NB4 (cell line): ENCODE measurements around the gene ARRDC4.

ENCODE experiments used
- DNase-seq: peaks from one replicate; pipeline ENCODE4 v3.0.0; 2010; ENCODE audit warnings: low read depth
- H3K4me3 ChIP-seq: one replicate; pipeline ENCODE4 v1.5.1; 2011; ENCODE audit warnings: mild to moderate bottlenecking, low read depth, low read length, moderate library complexity
- MYC ChIP-seq: IDR thresholded peaks from 2 replicates; pipeline ENCODE4 v1.6.1; 2011; ENCODE audit warnings: low read depth, low read length
- POLR2A ChIP-seq: IDR thresholded peaks from 2 replicates; pipeline ENCODE4 v1.6.1; 2011; ENCODE audit warnings: mild to moderate bottlenecking; ENCODE audit not compliant: insufficient read length; ENCODE audit errors: extremely low read depth
- TF ChIP-seq, protein P1 (sequence below): IDR thresholded peaks from one replicate; pipeline ENCODE4 v1.5.1; 2012; ENCODE audit warnings: low read depth, low read length
- TF ChIP-seq, protein P2 (sequence below): IDR thresholded peaks from 2 replicates; pipeline ENCODE4 v1.6.1; 2011; ENCODE audit warnings: low read depth, low read length

ARRDC4 gene

GRCh38 chr15:97930230-97930629 lies 30.3 kb upstream of the ARRDC4 start:
- TF ChIP-seq, protein P1, sequence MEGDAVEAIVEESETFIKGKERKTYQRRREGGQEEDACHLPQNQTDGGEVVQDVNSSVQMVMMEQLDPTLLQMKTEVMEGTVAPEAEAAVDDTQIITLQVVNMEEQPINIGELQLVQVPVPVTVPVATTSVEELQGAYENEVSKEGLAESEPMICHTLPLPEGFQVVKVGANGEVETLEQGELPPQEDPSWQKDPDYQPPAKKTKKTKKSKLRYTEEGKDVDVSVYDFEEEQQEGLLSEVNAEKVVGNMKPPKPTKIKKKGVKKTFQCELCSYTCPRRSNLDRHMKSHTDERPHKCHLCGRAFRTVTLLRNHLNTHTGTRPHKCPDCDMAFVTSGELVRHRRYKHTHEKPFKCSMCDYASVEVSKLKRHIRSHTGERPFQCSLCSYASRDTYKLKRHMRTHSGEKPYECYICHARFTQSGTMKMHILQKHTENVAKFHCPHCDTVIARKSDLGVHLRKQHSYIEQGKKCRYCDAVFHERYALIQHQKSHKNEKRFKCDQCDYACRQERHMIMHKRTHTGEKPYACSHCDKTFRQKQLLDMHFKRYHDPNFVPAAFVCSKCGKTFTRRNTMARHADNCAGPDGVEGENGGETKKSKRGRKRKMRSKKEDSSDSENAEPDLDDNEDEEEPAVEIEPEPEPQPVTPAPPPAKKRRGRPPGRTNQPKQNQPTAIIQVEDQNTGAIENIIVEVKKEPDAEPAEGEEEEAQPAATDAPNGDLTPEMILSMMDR = no peak
- TF ChIP-seq MYC = no peak
- TF ChIP-seq POLR2A = no peak
- TF ChIP-seq, protein P2, sequence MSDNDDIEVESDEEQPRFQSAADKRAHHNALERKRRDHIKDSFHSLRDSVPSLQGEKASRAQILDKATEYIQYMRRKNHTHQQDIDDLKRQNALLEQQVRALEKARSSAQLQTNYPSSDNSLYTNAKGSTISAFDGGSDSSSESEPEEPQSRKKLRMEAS = no peak
- H3K4me3 ChIP-seq = no peak overlapping the region
- DNase-seq = no peak

DNA sequence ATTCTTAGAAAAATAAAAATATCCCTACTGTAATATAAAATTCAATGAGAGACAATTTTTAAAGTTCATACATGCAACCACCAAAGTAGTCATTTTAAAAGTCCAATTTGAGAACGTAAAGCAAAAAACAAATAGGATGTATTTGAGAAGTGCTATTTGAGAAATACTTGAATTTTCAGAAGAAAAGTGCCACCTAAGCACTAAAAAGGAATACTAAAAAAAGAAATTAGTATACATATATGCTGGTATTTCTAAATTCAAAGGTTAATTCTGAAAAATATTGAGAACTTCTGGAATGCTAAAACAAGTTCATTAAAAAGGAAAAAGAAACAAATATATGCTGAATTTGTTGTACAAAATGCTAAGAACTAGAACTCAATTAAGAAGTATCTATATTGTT lies 29.2 kb upstream of the ARRDC4 start:
- no peak for TF ChIP-seq MYC
- TF ChIP-seq, protein P2 = no peak
- TF ChIP-seq POLR2A = no peak
- TF ChIP-seq, protein P1 = no peak
- H3K4me3 ChIP-seq = no peak overlapping the region
- DNase-seq = no peak

DNA sequence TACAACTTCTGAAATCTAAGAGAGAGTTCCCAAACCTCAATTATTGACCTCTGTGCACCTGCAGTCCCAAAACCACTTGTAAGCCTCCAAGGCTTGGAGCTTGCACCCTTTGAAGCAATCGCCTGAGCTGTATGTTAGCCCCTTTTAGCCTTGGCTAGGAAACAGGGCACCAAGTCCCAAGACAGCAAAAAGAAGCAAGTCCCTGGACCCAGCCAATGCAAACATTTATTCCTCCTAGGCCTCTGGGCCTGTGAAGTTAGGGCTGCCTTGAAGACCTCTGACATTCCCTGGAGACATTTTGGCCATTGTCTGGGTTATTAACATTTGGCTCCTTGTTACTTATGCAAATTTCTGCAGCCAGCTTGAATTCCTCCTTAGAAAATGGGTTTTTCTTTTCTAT lies 26.9 kb upstream of the ARRDC4 start:
- no peak for TF ChIP-seq MYC
- TF ChIP-seq, protein P1 = no peak
- TF ChIP-seq, protein P2 = no peak
- TF ChIP-seq POLR2A = no peak
- H3K4me3 ChIP-seq = no peak overlapping the region
- DNase-seq = no peak

GRCh38 chr15:97940993-97941392 lies 19.5 kb upstream of the ARRDC4 start:
- TF ChIP-seq, protein P2 = no peak
- TF ChIP-seq, protein P1 = no peak
- no peak for TF ChIP-seq MYC
- no peak for DNase-seq
- H3K4me3 ChIP-seq = no peak overlapping the region

DNA sequence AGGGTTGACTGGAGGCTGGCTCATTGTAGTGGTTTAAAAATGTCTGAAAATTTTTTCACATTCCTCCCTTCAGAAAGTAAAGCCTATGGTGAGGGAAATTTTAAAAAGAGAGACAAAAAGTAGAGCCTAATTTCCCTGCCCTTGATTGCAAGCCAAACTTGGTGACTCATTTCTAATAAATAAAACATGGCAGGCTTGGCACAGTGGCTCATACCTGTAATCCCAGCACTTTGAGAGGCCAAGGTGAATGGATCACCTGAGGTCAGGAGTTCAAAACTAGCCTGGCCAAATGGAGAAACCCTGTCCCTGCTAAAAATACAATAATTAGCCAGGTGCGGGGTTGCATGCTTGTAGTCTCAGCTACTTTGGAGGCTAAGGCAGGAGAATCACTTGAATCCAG lies 18.9 kb upstream of the ARRDC4 start:
- DNase-seq = no peak
- TF ChIP-seq POLR2A (no peak), MYC (no peak)
- TF ChIP-seq, protein P1 = no peak
- TF ChIP-seq, protein P2 = no peak
- no peak overlapping the region for H3K4me3 ChIP-seq

GRCh38 chr15:97944724-97945123 lies 15.8 kb upstream of the ARRDC4 start:
- H3K4me3 ChIP-seq = no peak overlapping the region
- DNase-seq = no peak
- TF ChIP-seq, protein P2 = no peak
- TF ChIP-seq POLR2A (no peak), MYC (no peak)
- TF ChIP-seq, protein P1 = no peak
